HepG2 (cell line): ENCODE measurements around the gene FAM174B. TPM values are rescaled to one million over a fixed set of nuclear protein-coding genes. Genes with fewer than 3 reads are reported as not detected.

ENCODE experiments used
- ATF7-NPFF ChIP-seq: sonication (generic); formaldehyde crosslinking; IDR thresholded peaks from 2 replicates; pipeline ENCODE4 v1.8.1; 2023; ENCODE audit warnings: mild to moderate bottlenecking, low read depth, missing genetic modification reagents, moderate library complexity
- CREM ChIP-seq, 2 experiments: sonication (generic) in 1 of 2; formaldehyde crosslinking in 1 of 2; IDR thresholded peaks; 2 replicates each; pipeline versions ENCODE4 v1.4.0 to v1.6.1; 2016 to 2020; ENCODE audit warnings: antibody characterized with exemption in 1 of 2, mild to moderate bottlenecking in 1 of 2, missing genetic modification reagents in 1 of 2
- HNRNPL ChIP-seq: fragments of 200-400 bp; formaldehyde crosslinking; IDR thresholded peaks from 2 replicates; pipeline ENCODE4 v1.6.1; 2017; ENCODE audit warnings: mild to moderate bottlenecking, low read depth, low read length
- MLX ChIP-seq: IDR thresholded peaks from 2 replicates; pipeline ENCODE4 v1.6.1; 2016
- MTF1 ChIP-seq: sonication (generic); formaldehyde crosslinking; IDR thresholded peaks from 2 replicates; pipeline ENCODE4 v1.5.0; 2020; ENCODE audit warnings: missing genetic modification reagents
- RARG ChIP-seq: sonication (generic); formaldehyde crosslinking; IDR thresholded peaks from 2 replicates; pipeline ENCODE4 v1.4.0; 2020; ENCODE audit warnings: low read depth, mild to moderate bottlenecking, missing genetic modification reagents
- SIX4 ChIP-seq: sonication (generic); formaldehyde crosslinking; IDR thresholded peaks from 2 replicates; pipeline ENCODE4 v1.4.0; 2020; ENCODE audit warnings: missing genetic modification reagents
- SKI ChIP-seq: fragments of 450-650 bp; IDR thresholded peaks from one replicate; pipeline ENCODE4 v1.6.1; 2018; ENCODE audit warnings: mild to moderate bottlenecking; ENCODE audit not compliant: partially characterized antibody
- SMAD9 ChIP-seq: sonication (generic); formaldehyde crosslinking; IDR thresholded peaks from 2 replicates; pipeline ENCODE4 v1.5.1; 2020; ENCODE audit warnings: mild to moderate bottlenecking, missing genetic modification reagents
- STAT5B ChIP-seq: sonication (generic); formaldehyde crosslinking; IDR thresholded peaks from 2 replicates; pipeline ENCODE4 v1.4.0; 2020; ENCODE audit warnings: missing genetic modification reagents
- TCF7L2 ChIP-seq: IDR thresholded peaks from 2 replicates; pipeline ENCODE4 v1.6.1; 2011; ENCODE audit warnings: mild to moderate bottlenecking, low read depth, low read length, moderate library complexity
- TRAFD1 ChIP-seq: sonication (generic); formaldehyde crosslinking; IDR thresholded peaks from 2 replicates; pipeline ENCODE4 v1.5.1; 2020; ENCODE audit warnings: missing genetic modification reagents, mild to moderate bottlenecking, borderline replicate concordance
- YEATS2 ChIP-seq: sonication (generic); formaldehyde crosslinking; IDR thresholded peaks from 2 replicates; pipeline ENCODE4 v1.4.0; 2020; ENCODE audit warnings: missing genetic modification reagents, borderline replicate concordance
- ZBTB7A ChIP-seq: sonication (generic); formaldehyde crosslinking; IDR thresholded peaks from 2 replicates; pipeline ENCODE4 v1.8.0; 2022; ENCODE audit warnings: mild to moderate bottlenecking, missing genetic modification reagents
- ZFP37 ChIP-seq: sonication (generic); formaldehyde crosslinking; IDR thresholded peaks from 2 replicates; pipeline ENCODE4 v1.4.0; 2020; ENCODE audit warnings: missing genetic modification reagents, borderline replicate concordance
- ZNF24 ChIP-seq: fragments of 450-650 bp; IDR thresholded peaks from 2 replicates; pipeline ENCODE4 v1.6.1; 2017; ENCODE audit warnings: antibody characterized with exemption, mild to moderate bottlenecking
- ZNF30 ChIP-seq: sonication (generic); formaldehyde crosslinking; IDR thresholded peaks from 2 replicates; pipeline ENCODE4 v1.5.0; 2020; ENCODE audit warnings: mild to moderate bottlenecking, missing genetic modification reagents
- ZNF337 ChIP-seq: sonication (generic); formaldehyde crosslinking; IDR thresholded peaks from 2 replicates; pipeline ENCODE4 v1.5.1; 2020; ENCODE audit warnings: missing genetic modification reagents, low read depth, mild to moderate bottlenecking, borderline replicate concordance
- ZNF34 ChIP-seq: sonication (generic); formaldehyde crosslinking; IDR thresholded peaks from 2 replicates; pipeline ENCODE4 v1.4.0; 2020; ENCODE audit warnings: mild to moderate bottlenecking, missing genetic modification reagents, borderline replicate concordance
- ZNF564 ChIP-seq: sonication (generic); formaldehyde crosslinking; IDR thresholded peaks from 2 replicates; pipeline ENCODE4 v1.8.1; 2023; ENCODE audit warnings: mild to moderate bottlenecking, missing genetic modification reagents
- ZNF652 ChIP-seq: IDR thresholded peaks from 2 replicates; pipeline ENCODE4 v1.6.1; 2016; ENCODE audit warnings: low read depth, borderline replicate concordance
- ZNF704 ChIP-seq: sonication (generic); formaldehyde crosslinking; IDR thresholded peaks from 2 replicates; pipeline ENCODE4 v1.8.1; 2023; ENCODE audit warnings: mild to moderate bottlenecking, inconsistent platforms, moderate library complexity, missing genetic modification reagents, borderline replicate concordance
- ZNF780A ChIP-seq: sonication (generic); formaldehyde crosslinking; IDR thresholded peaks from 2 replicates; pipeline ENCODE4 v1.8.0; 2022; ENCODE audit warnings: mild to moderate bottlenecking, missing genetic modification reagents, moderate library complexity
- polyA plus RNA-seq, 8 experiments: library from polyadenylated mRNA; depleted of rRNA in 3 of 8; stranded (reverse) in 7 of 8; unstranded in 1 of 8; fragments of >200 nt; fragmentation: Illumina TruSeq in 4 of 8; extraction: Trizol in 4 of 8; gene quantifications; 2 replicates each; pipeline versions ENCODE4 v1.2.1 to v1.2.3, GENCODE V29; 2011 to 2016; ENCODE audit warnings: low read depth in 4 of 8, missing spikeins in 1 of 8, mixed read lengths in 1 of 8; ENCODE audit not compliant: insufficient read depth in 1 of 8
- total RNA-seq, 5 experiments: library from RNA; depleted of rRNA; stranded (reverse); fragments of >200 nt; fragmentation: Illumina TruSeq; extraction: Trizol; gene quantifications; 2 replicates each; pipeline ENCODE4 v1.2.3, GENCODE V29; 2016; ENCODE audit warnings: low read depth in 1 of 5

The FAM174B gene
- total and polyA plus RNA-seq, 2 of the 13 experiments (the other 11 are each of a cell fraction or from before 2014, with no cell fraction given) = 0.90 to 2.1 TPM

GRCh38 chr15:92617549-92618520 lies 37.7 kb downstream of the FAM174B start (continued):
- TF ChIP-seq TRAFD1 (CRISPR knock-in tag) = no peak
- TF ChIP-seq TCF7L2 = no peak
- peak; percentile 76; the same call in 1 of the 2 replicates for TF ChIP-seq MLX (CRISPR knock-in tag)
- TF ChIP-seq SKI = peak; percentile 14
- TF ChIP-seq ZFP37 = no peak
- no peak for TF ChIP-seq RARG (CRISPR knock-in tag)
- 0 out of 2 replicates have a peak, but pooled peaks have one; percentile 31 for TF ChIP-seq ZNF780A (CRISPR knock-in tag)
- TF ChIP-seq HNRNPL = 0 out of 2 replicates have a peak, but pooled peaks have one; percentile 52
- TF ChIP-seq ZNF337 (CRISPR knock-in tag) = no peak
- TF ChIP-seq STAT5B = no peak
- TF ChIP-seq ZNF564 (CRISPR knock-in tag) = 0 out of 2 replicates have a peak, but pooled peaks have one; percentile 25
- TF ChIP-seq ZNF34 = no peak
- no peak for TF ChIP-seq ZNF652 (CRISPR knock-in tag)
- TF ChIP-seq CREM (IDR thresholded peaks at IDR 0.05) = peak; percentile 32; the same call in 1 of the 2 replicates
- no peak for TF ChIP-seq CREM (CRISPR knock-in tag; IDR thresholded peaks at IDR 0.05)
- TF ChIP-seq MTF1 (CRISPR knock-in tag) = no peak
- no peak for TF ChIP-seq ATF7-NPFF (CRISPR knock-in tag)
- TF ChIP-seq ZBTB7A = peak; percentile 76
- no peak for TF ChIP-seq SIX4 (CRISPR knock-in tag)
- TF ChIP-seq ZNF30 (CRISPR knock-in tag) = no peak
- no peak for TF ChIP-seq SMAD9 (CRISPR knock-in tag)
- TF ChIP-seq ZNF704 (CRISPR knock-in tag) = no peak
- TF ChIP-seq YEATS2 = no peak; the same call in 1 of the 2 replicates
- TF ChIP-seq ZNF24 = no peak
